NCI-H774 (cell line): ENCODE results near the gene PPARG.
"Not testable (repeated sequence)": the region's sequence is repeated elsewhere in the genome, so short reads cannot be mapped to it uniquely, and the experiment has no call there.

ENCODE experiments used
- DNase-seq: peaks from one replicate; lab custom pipeline; 2025; lab: John Stamatoyannopoulos, UW

The PPARG gene

DNA sequence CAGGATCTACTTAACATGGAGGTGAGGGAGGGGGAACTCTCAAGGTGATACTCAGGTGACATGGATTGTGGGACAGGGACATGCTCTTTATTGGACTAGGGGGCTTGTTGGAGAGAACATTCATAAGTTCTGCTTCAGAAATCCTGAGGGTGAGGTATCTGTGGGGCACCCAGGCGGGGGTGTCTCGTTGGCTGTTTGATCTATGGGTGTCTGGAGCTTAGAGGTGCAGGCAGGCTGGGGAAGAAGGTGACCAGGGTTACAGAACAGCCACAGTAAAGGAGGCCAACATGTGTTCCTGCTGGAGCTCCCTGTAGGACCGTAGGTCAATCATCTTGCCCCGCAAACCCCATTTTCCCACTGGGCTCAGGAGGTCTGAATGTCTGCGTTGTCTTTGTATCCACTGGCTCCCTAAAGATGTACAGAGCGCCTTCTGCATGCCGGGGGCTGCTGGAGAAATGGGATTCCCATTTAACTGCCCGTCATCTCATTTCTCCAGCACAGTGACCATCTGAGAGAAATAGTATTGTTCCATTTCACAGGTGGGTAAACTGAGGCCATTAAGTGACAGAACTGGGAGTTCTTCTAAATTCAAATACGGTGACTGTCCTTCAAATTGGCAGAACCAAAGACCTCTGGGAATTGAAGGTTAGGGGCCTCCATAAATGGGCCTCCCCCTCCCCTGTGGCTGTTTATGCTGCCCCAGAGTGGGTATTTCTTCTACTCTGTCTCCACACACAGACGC, 155.1 kb downstream of the PPARG start:
- DNase-seq: no peak

DNA sequence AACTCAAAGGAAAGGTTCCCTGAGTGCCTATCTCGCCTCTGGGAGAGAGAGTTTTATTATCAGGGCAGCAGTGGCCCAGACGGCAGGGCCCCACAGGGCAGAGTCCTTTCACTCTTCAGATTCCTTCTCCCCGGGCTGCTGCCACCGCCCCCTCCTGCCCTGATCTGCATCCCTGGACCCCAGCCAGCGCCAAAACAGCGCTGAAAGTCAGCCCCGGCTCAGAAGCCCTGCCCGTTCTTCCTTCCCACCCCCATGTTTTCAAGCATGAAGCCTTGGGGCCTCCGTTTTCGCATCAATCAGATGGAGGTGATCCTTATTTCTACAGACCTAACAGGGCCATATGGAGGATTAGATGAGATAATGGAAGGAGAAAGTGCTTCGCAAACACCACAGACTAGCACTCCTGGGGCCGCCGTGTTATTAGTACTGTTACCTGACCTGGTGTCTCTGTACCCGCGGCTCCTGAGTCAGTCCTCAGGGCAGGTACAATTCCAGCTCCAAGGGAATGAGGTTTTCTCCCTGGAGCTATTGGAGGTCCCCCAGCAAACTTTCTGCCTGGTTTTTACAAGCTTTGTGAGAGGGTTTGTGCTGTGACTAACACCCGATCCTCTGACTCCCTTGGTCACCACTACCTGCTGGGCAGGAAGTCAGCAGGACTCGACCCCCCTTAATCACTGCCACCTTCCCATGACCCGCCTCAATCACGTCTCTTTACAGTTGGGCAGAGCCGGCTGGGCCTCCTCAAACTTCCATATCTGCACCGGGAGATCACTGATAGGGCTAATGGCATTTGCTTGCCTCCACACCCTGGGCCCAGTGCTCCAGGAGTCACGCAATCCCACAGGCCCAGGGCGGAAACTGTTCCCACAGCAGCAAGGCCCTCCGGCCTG, 156.0 kb downstream of the PPARG start:
- no peak for DNase-seq

DNA sequence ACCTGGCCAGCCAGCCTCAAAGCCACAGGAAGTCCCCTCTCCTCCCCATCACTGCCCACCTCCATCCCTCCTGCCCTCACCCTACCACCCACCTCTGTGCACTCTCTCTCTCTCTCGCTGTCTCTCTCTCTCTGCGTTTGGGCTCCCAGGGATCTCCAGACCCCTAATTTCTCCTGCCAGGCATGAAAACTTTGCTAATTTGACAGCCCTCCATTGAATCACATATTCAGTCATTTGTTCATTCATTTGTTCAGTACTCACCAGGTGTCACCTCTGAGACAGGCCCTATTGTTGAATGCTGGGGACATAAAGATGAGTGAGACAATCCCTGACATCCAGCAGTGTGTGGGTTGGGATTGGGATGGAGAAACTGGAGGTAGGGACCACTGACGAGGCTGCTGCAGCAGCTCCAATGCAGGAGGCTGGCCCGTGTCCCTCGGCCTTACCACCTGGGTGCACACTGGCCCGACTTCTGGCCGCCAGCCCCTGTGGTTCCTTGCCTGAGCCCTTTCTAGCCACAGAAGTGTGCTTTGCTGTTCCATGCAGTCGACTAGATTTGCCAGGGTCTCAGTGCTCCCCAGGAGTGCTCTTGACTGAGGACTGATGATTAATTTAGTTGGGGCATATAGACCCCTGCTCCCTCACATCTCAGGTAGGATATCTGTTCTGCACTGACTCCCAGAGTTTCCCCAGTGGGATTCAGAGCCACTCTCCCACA, 156.8 kb downstream of the PPARG start:
- no peak for DNase-seq

DNA sequence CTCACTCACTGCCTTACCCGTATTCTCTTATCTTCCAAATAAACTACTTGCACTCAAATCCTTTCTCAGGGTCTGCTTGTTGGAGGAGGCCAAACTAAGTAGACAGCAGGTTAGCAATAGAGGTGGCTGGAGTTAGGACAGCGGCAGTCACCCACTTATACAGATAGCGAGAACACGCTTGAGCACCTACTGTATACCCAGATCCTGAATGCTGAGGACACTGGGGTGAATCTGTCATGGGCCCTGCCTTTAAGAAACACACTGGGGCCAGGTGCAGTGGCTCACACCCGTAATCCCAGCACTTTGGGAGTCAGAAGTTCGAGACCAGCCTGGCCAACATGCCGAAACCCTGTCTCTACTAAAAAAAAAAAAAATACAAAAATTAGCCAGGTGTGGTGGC, 157.4 kb downstream of the PPARG start:
- no peak for DNase-seq

DNA sequence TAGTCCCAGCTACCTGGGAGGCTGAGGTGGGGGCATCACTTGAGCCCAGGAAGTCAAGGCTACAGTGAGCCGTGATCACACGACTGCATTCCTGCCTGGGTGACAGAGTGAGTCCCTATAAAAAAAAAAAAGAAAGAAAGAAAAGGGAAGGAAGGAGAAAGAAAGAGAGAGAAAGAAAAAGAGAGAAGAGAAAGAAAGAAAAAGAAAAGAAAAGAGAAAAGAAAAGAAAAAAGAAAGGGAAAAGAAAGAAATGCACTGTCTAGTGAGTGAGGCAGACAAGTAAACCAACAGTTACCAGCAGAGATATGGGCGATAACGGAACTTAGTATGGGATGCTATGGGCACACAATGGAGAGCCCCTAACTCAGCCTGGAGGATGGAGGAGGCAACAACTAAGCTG, 158.2 kb downstream of the PPARG start:
- DNase-seq: no peak

DNA sequence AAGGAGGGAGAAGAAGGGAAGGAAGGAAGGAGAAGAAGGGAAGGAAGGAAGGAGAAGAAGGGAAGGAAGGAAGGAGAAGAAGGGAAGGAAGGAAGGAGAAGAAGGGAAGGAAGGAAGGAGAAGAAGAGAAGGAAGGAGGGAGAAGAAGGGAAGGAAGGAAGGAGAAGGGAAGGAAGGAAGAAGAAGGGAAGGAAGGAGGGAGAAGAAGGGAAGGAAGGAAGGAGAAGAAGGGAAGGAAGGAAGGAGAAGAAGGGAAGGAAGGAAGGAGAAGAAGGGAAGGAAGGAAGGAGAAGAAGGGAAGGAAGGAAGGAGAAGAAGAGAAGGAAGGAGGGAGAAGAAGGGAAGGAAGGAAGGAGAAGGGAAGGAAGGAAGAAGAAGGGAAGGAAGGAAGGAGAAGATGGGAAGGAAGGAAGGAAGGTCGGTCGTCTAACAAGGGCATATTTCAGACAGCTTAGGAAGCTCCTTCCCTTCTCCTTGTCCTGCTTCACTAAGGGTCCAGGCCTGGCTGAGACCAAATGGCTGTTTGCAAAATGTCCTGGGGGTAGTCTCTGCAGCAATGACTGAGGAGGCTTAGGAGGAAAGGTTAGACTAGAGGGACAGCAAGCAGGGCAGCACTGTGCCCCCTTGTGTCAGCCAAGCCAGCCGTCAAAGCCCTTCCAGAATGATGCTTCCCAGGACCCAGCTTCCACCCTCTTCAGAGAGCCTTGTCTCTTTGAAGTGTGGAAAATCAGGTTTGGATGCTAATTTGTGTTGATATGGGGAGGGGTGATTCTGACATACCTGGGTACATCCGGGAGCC, 159.7 kb downstream of the PPARG start:
- not testable (repeated sequence) for DNase-seq

DNA sequence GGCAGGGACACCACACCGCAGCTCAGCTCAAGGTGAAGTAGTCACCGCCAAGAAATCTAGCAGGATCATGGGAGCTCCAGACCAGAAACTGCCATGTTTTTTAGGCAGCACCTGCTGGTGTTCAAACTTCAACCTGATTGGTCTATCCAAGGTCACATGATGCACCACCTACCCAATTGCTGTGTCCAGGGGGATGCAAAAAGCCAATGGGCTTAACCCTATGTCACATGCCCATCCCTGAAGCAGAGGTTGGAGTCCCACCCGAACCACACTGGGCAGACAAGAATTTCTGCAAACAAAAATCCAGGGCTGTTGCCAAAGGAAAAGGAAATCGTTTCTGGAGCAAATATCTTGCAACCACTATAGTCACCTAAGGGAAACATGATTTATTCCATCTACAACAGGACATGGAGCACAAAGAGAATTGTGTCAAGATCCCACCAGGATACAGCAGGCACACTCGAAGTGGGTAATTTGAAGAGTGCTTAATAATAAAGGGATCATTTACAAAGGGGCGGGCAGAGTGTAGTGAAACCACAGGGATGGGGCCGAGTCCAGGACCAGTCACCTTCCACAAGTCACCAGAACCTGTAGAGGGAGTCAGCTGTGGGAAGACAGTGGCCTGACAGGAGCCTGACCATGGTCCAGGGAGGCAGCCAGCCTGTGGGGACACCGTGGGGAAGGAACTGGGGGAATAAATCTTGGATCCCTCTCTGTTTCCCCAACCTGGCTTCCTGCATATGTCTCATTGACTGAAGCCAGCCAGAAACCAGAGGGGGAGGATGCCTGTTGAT, 161.2 kb downstream of the PPARG start:
- DNase-seq: no peak

DNA sequence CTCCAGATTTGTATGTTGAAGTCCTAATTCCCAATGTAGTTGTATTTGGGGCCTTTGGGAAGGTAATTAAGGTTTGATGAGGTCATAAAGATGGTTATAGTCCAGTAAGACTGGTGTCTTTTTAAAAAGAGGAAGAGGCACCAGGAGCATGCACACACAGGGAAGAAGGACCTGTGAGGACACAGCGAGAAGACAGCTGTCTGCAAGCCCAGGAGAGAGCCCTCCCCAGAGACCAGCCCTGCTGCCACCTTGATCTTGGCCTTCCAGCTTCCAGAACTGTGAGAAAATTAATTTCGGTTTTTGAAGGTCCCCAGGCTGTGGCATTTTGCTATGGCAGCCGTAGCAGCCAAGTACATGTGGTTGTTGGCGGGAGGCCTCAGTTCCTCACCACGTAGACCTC, 162.6 kb downstream of the PPARG start:
- DNase-seq: no peak

DNA sequence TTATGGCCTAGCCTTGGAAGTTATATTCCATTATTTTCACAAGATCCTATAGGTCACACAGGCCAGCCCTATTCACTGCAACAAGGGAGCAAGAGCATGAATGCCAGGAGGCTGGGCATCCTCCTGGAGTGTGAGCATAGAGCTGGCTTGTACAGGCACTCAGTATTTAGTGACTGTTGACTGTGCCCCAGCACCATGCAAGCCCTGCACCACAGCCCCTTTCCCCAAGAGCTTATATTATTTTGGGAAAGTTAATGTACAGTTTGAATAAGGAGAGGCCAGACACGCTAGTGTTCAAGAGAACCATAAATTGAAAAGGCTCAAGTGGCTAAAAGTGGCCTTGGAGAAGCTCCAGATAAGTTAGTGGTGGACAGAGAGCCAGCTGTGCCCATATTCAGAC, 163.1 kb downstream of the PPARG start:
- DNase-seq: no peak

DNA sequence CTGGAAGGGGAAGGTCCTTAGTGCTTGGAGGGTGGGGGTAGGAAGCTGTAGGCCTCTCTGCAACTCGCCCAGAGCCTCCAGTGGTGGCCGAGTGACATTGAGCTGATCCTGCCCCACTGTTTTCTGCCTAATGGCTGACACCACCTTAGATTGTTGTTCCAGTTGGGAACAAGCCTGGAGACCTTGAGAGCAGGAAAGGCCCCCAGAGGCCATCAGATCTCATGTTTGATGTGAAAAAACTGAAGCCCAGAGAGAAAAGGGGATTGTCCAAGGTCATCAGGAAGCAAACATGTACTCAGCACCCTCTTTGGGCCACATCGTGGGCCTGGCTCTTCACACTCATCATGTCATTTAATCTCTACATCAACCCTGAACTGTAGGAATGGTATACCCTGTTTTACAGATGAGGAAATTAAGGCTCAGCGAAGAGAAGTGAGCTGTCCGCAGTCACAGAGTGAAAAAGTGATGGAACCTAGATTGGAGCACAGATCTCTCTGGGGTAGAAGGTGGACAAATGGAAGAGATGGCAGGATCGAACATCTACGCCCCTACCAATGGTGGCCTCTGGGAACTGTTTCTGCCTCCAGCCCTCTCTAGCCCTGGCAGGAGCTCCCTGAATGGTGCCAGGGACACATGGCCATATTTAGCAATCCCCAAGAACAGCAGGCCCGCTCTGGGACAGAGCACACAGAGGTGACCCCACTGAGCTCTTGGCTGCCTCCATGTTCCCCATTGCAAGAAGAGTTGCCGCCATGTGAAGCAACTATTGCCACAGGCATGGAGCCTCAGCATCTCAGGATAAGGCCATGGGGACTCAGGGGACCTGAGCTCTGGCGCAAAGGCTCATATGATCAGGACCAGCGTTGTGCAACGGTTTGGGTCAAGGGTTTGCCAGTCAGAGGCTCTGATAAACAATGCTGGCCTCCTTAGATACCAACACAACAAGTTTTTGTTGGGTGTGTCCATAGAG, 163.8 kb downstream of the PPARG start:
- DNase-seq: no peak

DNA sequence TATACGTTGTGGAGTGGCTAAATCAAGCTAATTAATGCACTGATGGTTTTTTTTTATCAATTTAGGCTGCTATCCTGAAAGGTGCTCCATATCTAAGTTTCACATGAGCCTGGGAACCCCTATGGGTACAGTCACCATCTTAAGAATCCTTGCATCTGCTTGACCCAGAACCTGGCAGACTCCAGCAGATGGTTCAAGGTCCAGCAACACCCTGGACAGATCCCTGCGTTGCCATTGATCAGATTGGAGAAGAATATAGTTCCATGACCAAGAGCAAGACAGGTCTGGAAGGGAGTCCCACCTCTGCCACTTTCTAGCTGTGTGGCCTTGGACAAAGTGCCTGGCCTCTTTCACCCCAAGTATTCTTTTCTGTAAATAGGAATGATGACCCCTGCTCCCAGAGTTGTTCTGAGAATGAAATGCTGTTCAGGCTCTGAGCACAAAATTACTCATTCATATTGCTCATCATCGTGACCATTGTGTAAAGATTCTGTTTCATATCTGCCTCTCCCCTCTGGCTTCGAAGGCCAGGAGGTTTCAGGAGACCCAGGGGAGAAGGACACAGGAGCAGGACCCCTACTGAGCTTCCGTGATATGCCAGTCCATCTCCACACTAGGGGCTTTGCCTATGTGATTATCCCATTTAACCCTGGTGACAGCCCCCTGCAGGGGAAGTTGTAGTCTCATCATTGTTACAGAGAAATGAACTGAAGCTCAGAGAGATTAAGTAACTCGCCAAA, 165.4 kb downstream of the PPARG start:
- DNase-seq: no peak

DNA sequence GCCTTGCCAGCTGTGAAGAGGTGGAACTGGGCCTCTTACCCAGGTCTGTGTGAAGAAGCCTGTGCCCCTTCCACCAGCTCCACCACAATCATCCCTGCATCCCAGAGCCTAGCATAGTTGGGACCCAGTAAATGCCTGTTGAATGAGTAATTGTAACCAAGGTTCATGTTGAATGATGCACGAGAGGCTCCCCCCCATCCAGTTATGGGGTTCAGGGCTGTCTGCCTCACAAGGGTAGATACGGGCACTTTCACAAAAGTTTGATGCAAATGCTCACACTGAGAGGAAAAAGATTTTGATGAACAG, 165.9 kb downstream of the PPARG start:
- no peak for DNase-seq

DNA sequence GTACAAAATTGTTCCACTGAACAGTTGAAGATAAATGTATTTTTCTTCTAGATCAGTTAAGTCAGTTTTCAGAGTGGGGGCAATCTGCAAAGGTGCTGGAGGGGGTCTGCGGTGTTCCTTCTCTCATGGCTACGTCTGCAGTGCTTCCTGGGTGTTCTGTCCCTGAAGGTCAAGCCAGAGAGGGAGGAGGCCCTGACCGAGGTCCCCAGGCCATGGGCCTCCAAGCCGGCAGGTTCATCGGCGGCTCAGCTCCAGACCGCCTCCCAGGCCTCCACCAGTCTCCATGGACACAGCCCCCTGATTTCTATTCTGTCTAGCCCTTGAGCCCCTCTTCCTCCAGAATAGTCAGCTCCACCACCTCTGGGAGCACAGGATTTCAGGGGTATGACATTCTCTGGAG, 166.9 kb downstream of the PPARG start:
- no peak for DNase-seq

DNA sequence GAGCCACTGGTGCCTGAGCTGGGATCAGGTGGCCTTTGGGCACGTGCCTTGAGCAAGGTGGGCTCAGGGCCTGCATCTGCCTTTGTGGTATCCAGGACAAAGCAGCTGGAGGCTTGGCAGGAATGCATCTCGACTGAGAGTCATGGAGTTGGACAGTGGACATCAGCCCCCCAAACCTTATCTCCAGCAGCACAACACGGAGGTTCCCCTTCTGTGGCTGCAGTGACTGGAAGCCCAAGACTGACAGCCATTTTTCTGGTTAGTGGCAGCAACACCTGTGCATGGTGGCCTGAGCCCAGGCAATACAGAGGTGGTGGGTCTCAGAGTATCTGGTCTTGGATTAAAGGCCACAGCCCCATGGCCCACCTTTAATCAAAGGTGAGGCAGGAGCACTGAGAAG, 167.6 kb downstream of the PPARG start:
- DNase-seq: no peak

DNA sequence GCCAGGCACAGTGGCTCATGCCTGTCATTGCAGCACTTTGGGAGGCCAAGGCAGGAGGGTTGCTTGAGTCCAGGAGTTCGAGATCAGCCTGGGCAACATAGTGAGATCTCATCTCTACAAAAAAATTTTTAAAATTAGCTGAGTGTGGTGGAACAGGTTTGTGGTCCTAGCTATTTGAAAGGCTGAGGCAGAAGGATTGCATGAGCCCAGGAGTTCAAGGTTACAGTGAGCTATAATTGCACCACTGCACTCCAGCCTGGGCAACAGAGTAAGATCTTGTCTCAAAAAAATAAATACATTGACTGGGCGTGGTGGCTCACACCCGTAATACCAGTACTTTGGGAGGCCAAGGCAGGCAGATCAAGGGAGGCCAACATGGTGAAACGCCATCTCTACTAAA, 168.5 kb downstream of the PPARG start:
- DNase-seq: not testable (repeated sequence)

DNA sequence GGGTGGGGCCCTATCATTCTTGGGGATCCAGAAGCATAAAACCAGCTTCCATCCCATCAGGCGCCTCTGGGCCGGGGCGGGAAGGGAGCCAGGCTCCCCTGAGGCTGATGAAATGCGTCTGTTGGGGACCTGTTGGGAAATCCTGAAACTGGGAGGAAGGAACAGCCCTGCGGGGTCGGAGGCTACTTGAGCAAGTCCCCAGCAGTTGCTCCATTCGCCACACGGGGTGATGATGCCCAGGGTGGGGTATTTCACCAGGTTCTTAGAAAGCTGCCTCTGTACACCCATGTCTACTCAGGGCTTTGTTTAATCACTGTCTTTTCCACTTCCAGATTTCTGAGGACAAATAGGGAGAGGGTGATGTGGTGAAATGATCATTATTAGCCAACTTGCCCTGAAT, 170.0 kb downstream of the PPARG start:
- no peak for DNase-seq

DNA sequence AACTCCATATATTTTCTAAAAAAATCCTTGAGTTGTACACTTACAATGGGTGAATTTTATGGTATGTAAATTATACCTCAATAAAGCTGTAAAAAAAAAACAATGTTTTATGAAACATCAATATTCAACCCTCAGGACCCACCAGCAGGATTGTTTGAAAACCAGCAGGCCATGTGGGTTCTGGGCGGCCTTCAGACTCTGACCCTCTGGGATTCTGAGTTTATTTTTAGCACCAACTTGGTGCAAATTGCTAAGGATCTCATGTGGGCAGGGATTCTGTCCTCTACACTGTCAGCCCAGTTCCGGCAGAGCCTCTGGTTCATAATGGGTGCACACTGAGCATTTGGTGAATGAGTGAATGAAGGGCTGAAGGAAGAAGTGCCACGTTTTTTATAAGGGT, 171.3 kb downstream of the PPARG start:
- no peak for DNase-seq

DNA sequence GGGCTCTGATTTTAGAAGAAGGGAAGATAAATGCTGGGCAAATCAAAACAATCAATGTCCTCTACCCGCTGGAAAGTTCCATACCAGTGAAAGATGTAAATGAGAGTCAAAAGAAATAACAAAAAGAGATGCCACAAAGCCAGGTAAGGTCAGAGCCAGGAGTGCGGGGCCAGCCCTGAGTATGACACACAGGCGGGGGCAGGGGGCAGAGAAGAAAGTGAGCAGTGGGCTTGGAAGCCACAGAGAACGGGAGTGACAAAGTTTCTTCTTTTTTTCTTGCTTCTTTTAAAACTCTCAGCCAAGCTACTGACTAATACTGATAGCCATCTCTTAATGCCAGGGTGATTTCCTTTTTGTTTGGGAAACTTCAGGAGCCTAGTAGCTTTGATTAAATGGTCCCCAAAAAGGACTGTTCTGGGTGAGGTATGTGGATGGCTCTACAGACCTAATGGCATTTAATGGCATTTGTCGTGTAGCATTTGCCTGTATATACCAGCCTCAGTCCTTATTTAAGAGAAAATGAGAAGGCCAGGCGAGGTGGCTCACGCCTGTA, 172.3 kb downstream of the PPARG start:
- no peak for DNase-seq
